Tongue (tissue), 2 donors: ENCODE measurements around the gene CYS1. TPM values are rescaled to one million over a fixed set of nuclear protein-coding genes. Genes with fewer than 3 reads are reported as not detected.
"Not testable (repeated sequence)": the region's sequence is repeated elsewhere in the genome, so short reads cannot be mapped to it uniquely, and the experiment has no call there.

ENCODE experiments used
- DNase-seq: peaks from one replicate; pipeline ENCODE4 v3.0.0-alpha.2; 2015
- total RNA-seq: library from RNA; depleted of rRNA; stranded (reverse); fragments of >200 nt; gene quantifications from one replicate; pipeline ENCODE4 v1.2.3, GENCODE V29; 2014

CYS1 gene
- total RNA-seq, 1 donor from 2014 or later, result 5.4 TPM

- not testable (repeated sequence) for DNase-seq
Observed at GRCh38 chr2:10091889-10092244, 11.7 kb upstream of the CYS1 start.

DNA sequence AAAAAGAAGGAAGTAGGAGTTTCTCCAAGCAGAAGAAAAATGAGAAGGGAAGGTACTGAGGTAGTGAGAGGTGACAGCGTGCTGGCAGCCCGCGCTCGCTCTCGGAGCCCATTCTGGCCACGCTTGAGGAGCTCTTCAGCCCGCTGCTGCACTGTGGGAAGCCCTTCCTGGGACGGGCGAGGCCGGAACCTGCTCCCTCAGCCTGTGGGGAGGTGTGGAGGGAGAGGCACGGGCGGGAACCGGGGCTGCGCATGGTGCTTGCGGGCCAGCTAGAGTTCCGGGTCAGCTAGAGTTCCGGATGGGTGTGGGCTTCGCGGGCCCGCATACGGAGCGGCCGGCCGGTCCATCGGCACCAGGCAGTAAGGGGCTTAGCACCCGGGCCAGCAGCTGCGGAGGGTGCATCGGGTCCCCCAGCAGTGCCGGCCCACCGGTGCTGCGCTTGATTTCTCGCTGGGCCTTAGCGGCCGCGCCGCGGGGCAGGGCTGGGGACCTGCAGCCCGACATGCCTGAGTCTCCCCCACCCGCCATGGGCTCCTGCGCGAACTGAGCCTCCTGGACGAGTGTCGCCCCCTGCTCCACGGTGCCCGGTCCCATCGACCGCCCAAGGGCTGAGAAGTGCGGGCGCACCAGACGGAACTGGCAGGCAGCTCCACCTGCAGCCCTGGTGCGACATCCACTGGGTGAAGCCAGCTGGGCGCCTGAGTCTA is 11.1 kb upstream of the CYS1 start:
- no peak for DNase-seq

DNA sequence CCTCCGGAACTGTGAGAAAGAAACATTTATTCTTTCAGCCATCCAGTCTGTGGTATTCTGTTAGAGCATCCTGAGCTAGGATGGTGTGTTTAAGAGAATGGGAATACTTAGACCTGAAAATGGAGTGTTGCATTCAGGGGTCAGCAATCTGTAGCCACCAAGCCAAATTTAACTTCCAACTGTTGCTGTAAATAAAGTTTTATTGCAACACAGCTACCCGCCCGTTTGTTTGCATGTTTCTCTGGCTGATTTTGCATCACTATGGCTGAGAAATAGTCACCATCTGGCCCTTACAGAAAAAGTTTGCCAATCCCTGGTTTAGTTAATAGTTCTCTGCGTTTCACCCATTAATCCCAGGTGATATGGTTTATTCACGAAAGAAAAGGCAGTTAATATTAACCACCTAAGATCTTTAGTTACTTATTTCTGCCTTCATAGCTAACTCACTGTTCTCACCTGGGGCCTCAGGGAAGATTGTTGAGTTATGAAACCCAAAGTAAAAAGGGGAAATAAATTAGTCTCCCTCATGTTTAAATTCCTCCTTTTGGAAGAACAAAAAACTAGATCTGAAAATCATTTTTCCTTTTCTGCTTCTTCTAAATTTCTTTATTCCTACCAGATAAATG is 9.5 kb upstream of the CYS1 start:
- DNase-seq, result no peak

DNA sequence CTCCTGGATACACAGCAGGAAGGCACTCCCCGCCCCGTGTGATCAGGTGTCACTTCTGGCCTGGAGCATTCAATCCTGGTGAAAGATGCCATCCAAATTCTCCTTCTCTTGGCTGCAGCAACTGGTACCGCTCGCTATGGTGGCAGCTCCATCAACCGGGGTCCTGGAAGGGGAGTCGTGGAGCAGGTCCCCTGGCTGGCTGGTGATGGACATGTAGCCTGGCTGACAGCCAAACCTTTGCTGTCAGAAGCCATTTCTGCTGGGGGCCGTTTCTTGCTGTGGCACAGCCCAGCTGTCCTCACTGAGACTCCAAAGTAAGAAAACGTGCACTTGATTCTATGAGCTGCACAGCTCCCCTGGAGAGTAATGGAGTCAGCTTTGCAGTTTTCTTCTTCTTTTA is 7.1 kb upstream of the CYS1 start:
- DNase-seq, result peak; percentile 50

GRCh38 chr2:10086950-10087349 is 6.7 kb upstream of the CYS1 start:
- DNase-seq, result no peak

GRCh38 chr2:10085668-10086059 is 5.5 kb upstream of the CYS1 start:
- DNase-seq, result no peak

DNA sequence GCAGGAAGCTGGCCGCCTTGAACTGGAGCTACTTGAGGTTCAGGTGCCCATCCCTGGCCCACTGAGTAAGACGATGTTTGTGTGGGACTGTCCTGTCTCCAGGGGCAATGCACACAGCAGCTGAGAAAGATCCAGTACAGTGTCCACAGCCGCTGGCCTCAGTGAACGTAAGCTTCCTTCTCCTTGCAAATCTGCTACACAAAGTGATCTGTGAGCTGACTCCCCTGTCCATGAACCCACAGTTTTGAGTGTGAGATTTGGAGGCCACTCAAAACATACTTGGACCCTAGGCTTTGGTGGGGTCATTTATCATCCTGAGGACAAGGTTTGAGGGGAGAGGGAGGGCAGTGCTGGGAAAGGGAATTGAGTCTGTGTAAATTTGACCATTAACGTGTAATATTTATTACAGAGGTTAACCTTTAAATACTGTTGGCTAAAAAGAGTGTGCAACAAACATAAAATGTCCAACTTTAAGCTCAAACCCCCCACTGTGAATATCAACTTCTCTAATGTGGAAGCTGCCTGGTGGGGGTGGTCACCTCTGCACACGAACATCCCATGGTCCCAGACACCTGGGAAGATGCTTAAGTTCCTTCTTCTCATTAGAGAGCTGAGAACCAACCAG is 4.9 kb upstream of the CYS1 start:
- no peak for DNase-seq

DNA sequence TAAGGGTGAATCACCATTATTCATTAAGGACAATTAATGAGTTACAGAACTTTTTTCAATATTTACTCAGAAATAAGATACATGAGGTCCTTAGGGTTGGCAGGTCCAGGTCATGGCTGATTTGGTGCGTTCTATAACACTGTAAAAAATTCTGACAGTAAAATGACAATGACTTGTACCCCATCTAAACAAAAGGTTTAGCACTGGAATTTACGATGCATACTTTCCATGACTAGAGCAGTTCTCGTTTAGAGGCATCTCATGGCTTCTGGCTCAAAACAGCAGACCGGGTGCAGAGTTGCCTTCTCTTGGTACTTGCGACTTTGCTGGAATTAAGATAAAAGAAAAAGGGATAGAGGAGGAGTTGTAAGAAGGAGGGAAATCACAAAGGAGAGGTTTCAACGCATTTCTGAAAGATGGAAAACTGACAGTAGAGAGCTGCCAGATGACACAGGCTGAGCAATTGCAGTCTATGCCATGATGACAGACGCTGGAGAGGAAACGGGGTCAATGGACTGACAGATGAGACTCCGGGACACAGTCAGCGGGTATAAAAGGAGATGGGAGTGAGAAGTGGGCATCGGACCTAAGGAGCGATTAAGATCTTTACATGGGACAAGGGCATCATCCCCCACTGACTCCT is 4.1 kb upstream of the CYS1 start:
- DNase-seq, result no peak

GRCh38 chr2:10083692-10084211 is 3.5 kb upstream of the CYS1 start:
- DNase-seq, result no peak

GRCh38 chr2:10083046-10083445 is 2.8 kb upstream of the CYS1 start:
- DNase-seq, result peak; percentile 51

GRCh38 chr2:10080536-10081304 is 509 bp upstream of the CYS1 start:
- DNase-seq, result no peak

GRCh38 chr2:10079266-10079869 is 843 bp downstream of the CYS1 start:
- DNase-seq, result peak; percentile 63

DNA sequence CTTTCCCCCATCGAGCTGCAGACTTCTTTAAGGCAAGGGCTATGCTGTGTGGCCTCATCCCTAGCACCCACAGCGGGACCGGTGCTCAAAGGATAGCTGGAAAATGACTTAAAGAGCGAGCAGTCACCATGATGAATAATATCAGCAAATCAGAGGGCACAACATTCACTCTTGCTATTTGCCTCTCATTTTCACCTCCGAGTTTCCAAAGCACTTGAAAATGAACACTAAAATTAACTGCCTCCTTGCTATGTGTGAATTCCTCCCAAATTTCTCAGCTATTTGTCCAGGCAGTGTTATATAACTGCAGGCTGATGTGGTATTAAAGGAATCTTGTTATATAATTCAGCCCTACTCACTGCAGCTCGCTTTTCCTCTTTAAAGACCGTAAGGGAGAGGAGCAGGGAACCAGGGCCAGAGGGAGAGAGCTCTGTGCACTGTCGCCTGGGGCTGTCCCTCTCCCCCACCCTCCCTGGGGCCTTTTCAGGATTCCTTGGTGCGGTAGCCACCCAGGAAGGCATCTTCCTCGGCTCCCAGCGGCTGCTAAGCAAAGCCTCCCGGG is 1.4 kb downstream of the CYS1 start:
- DNase-seq, result no peak

- no peak for DNase-seq
Observed at GRCh38 chr2:10078001-10078400, 2.2 kb downstream of the CYS1 start.

DNA sequence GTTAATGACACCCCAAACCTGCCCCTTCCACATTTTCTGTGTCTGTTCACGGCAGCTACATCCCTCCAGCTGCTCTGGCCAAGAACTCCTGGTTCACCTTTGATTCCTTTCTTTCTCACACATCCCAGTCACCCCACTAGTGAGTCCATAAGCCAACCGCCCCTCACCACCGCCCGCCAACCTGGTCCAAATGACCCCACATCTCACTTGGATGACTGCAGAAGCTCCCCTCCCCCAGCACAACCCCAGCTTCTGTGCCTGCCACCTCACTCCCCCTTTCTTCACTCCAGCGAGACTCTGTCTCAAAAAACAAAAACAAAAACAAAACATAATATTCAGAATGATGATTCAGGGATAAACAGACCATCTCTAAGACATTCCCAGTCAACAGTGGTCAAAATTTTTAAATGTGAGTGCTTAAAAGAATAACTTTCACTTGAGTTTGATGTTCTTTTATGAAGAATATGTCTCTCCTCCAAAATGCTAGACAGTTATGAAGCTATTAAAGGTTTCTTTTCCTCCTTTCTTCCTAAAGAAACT is 3.2 kb downstream of the CYS1 start:
- no peak for DNase-seq

DNA sequence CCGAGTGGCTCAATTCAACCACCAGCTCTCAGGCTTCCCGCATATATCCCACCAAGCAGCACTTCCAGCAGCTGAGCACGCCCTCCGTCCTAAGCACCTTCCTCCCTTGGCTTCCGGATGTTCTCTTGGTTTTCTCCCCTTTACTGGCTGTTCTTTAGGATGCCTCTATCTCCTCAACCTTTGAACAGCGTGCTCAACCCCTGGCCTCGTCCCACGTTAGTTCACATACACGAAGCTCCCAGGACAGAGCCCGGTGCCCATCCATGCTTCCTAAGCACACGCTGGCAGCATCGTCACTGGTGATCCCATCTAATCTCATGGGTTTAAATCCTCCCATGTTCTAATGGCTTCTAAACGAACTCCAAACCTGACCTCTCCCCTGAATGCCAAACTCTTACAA is 3.7 kb downstream of the CYS1 start:
- DNase-seq, result no peak

DNA sequence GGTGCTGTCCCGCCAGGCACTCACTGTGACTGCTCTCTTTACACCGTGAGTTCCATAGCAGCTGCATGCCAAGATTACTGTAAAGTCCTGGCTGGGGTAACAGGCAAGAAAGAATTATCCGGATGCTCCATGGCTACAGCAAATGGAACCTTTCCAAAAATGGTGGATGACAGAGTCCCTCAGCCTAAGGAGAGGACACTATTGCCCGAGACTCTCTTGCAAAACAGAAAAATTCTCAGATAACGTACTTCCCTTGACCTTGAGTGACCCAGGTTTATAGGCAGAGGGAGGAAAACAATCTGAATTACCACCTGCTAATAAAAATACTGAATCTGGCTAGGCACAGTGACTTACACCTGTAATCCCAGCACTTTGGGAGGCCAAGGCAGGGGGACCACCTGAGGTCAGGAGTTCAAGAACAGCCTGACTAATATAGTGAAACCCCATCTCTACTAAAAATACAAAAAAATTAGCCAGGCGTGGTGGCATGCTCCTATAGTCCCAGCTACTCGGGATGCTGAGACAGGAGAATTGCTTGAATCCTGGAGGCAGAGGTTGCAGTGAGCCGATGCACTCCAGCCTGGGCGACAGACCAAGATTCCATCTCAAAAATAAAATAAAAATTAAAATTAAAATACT is 4.5 kb downstream of the CYS1 start:
- no peak for DNase-seq

- DNase-seq, result no peak
Observed at GRCh38 chr2:10075101-10075500, 5.1 kb downstream of the CYS1 start.

DNA sequence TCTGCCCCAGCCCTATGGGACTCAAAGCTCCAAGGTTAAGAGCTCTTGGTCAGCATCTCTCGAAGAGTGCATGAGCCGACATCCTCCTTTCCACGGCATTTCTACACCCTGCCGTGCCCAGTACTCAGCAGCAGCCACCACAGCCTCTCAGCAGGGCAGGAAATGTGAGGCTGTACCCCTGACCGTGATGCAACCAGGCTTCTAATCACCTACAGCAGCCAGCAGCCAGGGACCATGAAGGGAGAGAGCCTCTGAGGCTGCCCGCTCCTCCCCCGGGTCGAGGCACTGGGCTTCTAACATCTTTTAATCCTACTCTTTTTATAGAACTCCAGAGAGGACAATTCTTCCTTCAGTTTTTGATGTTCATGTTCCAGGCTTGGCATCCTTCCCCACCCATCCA is 6.5 kb downstream of the CYS1 start:
- no peak for DNase-seq

DNA sequence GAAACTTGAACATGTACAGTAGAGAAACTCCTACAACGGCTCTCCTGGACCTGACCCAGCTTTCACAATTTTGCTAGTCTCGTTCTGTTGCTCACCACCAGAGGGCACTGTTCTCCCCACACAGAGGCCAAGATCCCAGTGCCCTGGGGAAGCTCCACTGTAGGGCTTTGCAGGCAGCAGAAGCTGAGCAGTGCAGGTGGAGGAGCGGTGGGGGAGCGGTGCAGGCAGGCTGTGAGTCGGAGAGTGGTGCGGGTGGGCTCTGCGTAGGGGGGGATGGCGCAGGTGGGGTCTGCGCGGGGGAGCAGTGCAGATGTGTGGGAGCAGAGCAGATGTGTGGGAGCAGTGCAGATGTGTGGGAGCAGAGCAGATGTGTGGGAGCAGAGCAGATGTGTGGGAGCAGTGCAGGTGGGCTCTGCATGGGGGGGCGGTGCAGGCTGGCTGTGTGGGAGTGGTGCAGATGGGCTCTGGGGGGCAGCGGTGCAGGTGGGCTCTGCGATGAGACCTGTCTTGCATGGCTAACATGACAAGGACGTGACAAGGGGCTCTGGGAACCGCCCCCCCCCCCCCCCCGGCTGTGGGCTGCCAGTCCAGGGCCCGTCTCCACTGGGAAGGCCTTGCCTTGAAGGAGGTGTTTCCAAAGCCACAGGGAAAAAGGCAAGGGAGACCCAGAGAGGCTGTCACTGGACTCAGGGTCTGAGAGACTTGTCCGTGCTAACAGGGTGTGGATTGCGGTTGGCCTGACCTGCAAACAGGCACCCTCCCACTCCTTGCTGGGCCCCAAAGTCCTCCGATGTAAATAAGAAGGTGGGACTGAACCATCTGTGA is 7.3 kb downstream of the CYS1 start:
- peak; percentile 95 for DNase-seq
